Muscle layer of colon (tissue), 2 donors: ENCODE results near the gene LAMTOR2.

Experiments
- H3K27ac ChIP-seq: one replicate; pipeline ENCODE4 v1.7.0; 2013; ENCODE audit warnings: low read depth, mild to moderate bottlenecking, low read length, moderate library complexity
- H3K27me3 ChIP-seq, 2 donors: one replicate each; pipeline ENCODE4 v1.7.0; 2013; ENCODE audit warnings: low read length in 2 of 2, mild to moderate bottlenecking in 2 of 2; ENCODE audit not compliant: insufficient read depth in 2 of 2, control insufficient read depth in 1 of 2
- H3K36me3 ChIP-seq: one replicate; pipeline ENCODE4 v1.7.0; 2013; ENCODE audit warnings: mild to moderate bottlenecking, low read length; ENCODE audit not compliant: insufficient read depth
- H3K4me1 ChIP-seq: one replicate; pipeline ENCODE4 v1.7.0; 2013; ENCODE audit warnings: mild to moderate bottlenecking, low read length; ENCODE audit not compliant: insufficient read depth
- H3K4me3 ChIP-seq, 2 donors: one replicate each; pipeline ENCODE4 v1.7.0; 2013; ENCODE audit warnings: low read length in 2 of 2, low read depth in 1 of 2, mild to moderate bottlenecking in 1 of 2, moderate library complexity in 1 of 2
- H3K9ac ChIP-seq: one replicate; pipeline ENCODE4 v1.7.0; 2013; ENCODE audit warnings: low read length
- H3K9me3 ChIP-seq: one replicate; pipeline ENCODE4 v1.7.0; 2013; ENCODE audit warnings: mild to moderate bottlenecking, low read length
- donor health status: abdominal sarcoma.
- donor health status: Adenocarcinoma of cecum.

Gene LAMTOR2

DNA sequence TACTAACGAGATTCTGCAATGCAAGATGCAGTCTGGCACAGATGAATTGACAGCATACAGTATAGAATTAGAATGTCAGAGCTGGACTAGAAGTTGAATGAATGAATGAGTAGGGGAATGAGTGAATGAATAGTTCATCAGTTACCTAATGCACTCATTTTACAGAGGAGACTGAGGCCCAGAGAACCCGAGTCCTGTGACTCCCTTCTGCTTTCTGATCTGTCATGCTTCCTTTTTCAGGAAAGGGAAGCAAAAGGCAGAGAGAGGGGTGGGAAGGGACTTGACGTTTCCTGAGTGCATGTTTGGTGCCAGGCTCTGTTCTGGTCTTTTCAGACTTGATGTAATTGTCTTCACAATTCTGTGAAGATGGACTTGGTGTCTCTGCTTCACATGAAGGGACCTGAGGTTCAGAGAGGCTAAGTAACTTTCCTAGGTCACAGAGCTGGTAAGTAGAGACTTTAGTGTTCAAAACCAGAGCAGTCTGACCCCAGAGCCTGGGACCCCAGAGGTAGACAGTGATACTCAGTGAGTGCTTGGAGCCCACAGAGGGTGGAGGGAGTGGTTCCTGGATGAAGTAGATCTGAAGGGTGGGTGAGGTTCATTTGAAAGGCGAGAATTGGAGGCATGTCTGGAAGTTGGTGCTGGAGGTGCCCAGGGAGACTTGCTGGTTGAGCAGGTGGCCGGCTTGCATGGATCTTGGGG lies 35.7 kb downstream of the LAMTOR2 start:
- Histone ChIP-seq H3K27ac (no peak overlapping the region), H3K9ac (no peak overlapping the region), H3K9me3 (no peaks in the 10 kb centered on the region)

GRCh38 chr1:156090840-156091188 lies 36.2 kb downstream of the LAMTOR2 start:
- Histone ChIP-seq H3K4me1 (no peaks in the 10 kb centered on the region), H3K9ac (no peak overlapping the region), H3K36me3 (no peaks in the 10 kb centered on the region), H3K9me3 (no peaks in the 10 kb centered on the region), H3K27me3 (no peaks in the 10 kb centered on the region), H3K4me3 (no peak overlapping the region), H3K27ac (no peak overlapping the region)

More for the DNA sequence above, 35.7 kb downstream of the LAMTOR2 start:
- no peaks in the 10 kb centered on the region for H3K36me3 ChIP-seq
- H3K27me3 ChIP-seq, result no peaks in the 10 kb centered on the region
- H3K4me3 ChIP-seq, result no peak overlapping the region
- no peaks in the 10 kb centered on the region for H3K4me1 ChIP-seq

DNA sequence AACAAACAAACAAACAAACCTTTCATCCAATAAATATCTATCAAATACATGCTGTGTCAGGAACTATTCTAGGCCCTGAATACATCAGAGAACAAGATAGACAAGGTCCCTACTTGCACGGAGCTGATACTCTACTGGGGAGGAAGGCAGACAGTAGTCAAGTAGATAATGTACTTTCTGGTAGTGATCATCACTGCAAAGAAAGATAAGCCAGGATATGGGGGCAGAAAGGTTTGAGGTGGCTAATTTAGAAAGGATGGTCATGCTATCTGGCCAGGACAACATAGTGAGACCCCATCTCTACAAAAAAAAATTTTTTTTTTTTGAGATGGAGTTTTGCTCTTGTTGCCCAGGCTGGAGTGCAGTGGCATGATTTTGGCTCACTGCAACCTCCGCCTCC lies 37.0 kb downstream of the LAMTOR2 start:
- Histone ChIP-seq H3K27me3 (no peaks in the 10 kb centered on the region), H3K4me3 (no peak overlapping the region), H3K9me3 (no peaks in the 10 kb centered on the region), H3K36me3 (no peaks in the 10 kb centered on the region), H3K9ac (no peak overlapping the region), H3K27ac (no peak overlapping the region), H3K4me1 (peaks cover 7% of the 10 kb centered on the region)

DNA sequence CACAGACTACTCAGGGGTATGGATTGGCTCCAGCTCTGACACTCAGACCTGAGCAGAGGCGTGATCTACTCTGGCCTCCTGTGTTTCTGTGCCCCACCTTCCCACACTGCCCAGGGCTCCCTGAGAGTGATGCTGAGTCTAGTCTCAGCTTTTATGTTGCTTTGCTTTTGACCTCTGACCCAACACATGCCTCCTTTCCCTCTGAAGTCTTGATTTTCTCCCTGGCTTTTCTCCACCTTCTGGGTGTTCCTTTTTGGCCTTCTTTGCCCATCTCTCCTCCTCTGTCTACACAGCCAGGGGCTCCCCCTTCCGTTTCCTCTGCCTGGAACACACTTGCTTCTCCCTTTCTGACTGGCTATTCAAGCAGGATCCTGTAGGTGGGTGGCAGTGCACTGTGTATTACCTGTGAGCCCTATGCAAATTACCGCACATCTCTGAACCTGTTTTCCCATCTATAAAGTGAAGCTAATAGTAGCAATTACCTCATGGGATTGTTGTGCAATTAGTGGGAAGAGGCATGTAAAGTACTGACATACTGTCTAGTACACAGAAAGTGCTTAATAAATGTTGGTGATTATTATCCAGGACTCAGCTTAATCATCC lies 41.4 kb downstream of the LAMTOR2 start:
- Histone ChIP-seq H3K4me3 (peak overlapping the region in 1 of 2 donors; percentile 28), H3K4me1 (peaks cover 23% of the 10 kb centered on the region), H3K9me3 (no peaks in the 10 kb centered on the region), H3K9ac (no peak overlapping the region), H3K27ac (peak overlapping the region; percentile 59), H3K36me3 (no peaks in the 10 kb centered on the region), H3K27me3 (no peaks in the 10 kb centered on the region)

- H3K4me3 ChIP-seq, result peak overlapping the region in 1 of 2 donors; percentile 22
- peak overlapping the region; percentile 54 for H3K9ac ChIP-seq
These were observed 42.2 kb downstream of the LAMTOR2 start for GRCh38 chr1:156096640-156097391.

GRCh38 chr1:156097499-156098178 lies 43.1 kb downstream of the LAMTOR2 start:
- no peaks in the 10 kb centered on the region for H3K36me3 ChIP-seq
- H3K4me3 ChIP-seq, result no peak overlapping the region
- H3K9me3 ChIP-seq, result no peaks in the 10 kb centered on the region
- H3K9ac ChIP-seq, result peak overlapping the region; percentile 54
- H3K27ac ChIP-seq, result peak overlapping the region; percentile 21
- H3K27me3 ChIP-seq, result no peaks in the 10 kb centered on the region
- H3K4me1 ChIP-seq, result peaks cover 34% of the 10 kb centered on the region

More at GRCh38 chr1:156096640-156097391, 42.2 kb downstream of the LAMTOR2 start:
- H3K9me3 ChIP-seq, result no peaks in the 10 kb centered on the region
- peak overlapping the region; percentile 59 for H3K27ac ChIP-seq
- H3K27me3 ChIP-seq, result no peaks in the 10 kb centered on the region
- H3K36me3 ChIP-seq, result no peaks in the 10 kb centered on the region
- peaks cover 26% of the 10 kb centered on the region for H3K4me1 ChIP-seq

DNA sequence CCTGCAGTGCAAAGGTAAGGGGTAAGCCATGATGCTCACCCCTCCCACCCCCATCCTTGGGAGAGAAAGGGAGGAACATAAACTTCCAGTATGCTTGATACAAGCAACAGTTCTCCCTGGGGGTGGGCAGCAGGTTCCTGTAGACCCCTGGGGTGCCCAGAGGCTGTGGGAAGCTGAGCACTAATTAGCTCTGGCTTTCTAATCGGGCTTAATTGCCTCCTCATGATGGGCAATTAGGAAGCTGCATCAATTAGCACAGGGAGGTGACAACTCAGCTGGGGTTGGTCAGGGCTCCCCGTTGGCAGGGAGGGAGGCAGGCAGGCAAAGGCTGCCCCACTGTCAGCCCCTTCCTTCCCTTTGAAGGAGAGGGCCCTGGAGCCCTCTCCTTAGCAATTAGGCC lies 44.2 kb downstream of the LAMTOR2 start:
- no peaks in the 10 kb centered on the region for H3K36me3 ChIP-seq
- no peak overlapping the region for H3K4me3 ChIP-seq
- H3K9me3 ChIP-seq, result no peaks in the 10 kb centered on the region
- no peak overlapping the region for H3K9ac ChIP-seq
- H3K27me3 ChIP-seq, result no peaks in the 10 kb centered on the region
- H3K4me1 ChIP-seq, result peaks cover 46% of the 10 kb centered on the region
- H3K27ac ChIP-seq, result no peak overlapping the region

DNA sequence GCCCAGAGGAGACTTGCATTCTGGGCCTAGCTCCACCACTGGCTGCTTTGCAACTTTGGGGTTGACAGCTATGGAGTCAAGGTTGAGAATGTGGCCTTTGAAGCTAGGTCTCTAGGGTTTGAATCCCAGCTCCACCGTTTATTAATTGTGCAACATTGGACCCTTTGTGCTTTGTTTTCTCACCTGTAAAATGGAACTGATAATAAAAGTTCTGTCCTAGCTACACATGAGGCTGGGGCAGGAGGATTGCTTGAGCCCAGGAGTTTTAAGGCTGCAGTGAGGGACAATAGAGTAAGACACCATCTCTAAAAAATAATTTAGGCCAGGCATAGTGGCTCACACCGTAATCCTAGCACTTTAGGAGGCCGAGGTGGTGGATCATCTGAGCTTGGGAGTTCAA lies 44.7 kb downstream of the LAMTOR2 start:
- H3K9ac ChIP-seq, result no peak overlapping the region
- peaks cover 51% of the 10 kb centered on the region for H3K4me1 ChIP-seq
- H3K27ac ChIP-seq, result no peak overlapping the region
- no peak overlapping the region for H3K4me3 ChIP-seq
- no peaks in the 10 kb centered on the region for H3K36me3 ChIP-seq
- no peaks in the 10 kb centered on the region for H3K9me3 ChIP-seq
- H3K27me3 ChIP-seq, result no peaks in the 10 kb centered on the region

GRCh38 chr1:156100205-156100995 lies 45.8 kb downstream of the LAMTOR2 start:
- Histone ChIP-seq H3K27me3 (no peaks in the 10 kb centered on the region), H3K27ac (no peak overlapping the region), H3K4me1 (peaks cover 62% of the 10 kb centered on the region), H3K36me3 (no peaks in the 10 kb centered on the region), H3K9me3 (no peaks in the 10 kb centered on the region), H3K4me3 (no peak overlapping the region), H3K9ac (no peak overlapping the region)

DNA sequence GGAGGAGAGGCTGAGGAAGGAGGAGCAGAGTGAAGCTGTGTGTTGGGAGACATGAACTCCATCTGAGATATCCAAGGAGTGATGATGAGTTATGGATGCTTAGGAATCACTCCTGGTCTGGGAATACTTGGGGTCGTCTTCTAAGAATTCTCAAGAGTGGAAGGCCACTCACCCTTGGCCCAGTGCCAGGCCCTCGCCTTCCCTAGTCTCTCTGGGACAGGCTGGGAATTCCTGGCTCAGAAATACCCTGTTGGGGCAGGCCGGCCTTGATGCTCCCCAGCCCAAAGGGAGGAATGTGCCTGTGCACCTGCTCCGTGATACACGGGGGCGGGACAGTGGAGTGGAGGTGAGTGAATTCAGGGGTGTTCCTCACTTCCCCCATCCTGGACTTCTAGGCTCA lies 47.3 kb downstream of the LAMTOR2 start:
- H3K9me3 ChIP-seq, result no peaks in the 10 kb centered on the region
- no peaks in the 10 kb centered on the region for H3K27me3 ChIP-seq
- H3K9ac ChIP-seq, result no peak overlapping the region
- peak overlapping the region; percentile 99 for H3K27ac ChIP-seq
- peaks cover 61% of the 10 kb centered on the region for H3K4me1 ChIP-seq
- H3K4me3 ChIP-seq, result no peak overlapping the region
- H3K36me3 ChIP-seq, result no peaks in the 10 kb centered on the region
